Hematopoietic multipotent progenitor cell treated with erythropoietin and hydrocortisone succinate and interleukin-3 and kit ligand, for 6 days (in vitro differentiated cells): Measurements from ENCODE around the gene MGLL.

ENCODE experiments used
- DNase-seq: peaks from one replicate; pipeline ENCODE4 v3.0.0-alpha.2; 2015

Gene MGLL

GRCh38 chr3:127787071-127787490 lies 35.2 kb downstream of the MGLL start:
- DNase-seq: no peak

DNA sequence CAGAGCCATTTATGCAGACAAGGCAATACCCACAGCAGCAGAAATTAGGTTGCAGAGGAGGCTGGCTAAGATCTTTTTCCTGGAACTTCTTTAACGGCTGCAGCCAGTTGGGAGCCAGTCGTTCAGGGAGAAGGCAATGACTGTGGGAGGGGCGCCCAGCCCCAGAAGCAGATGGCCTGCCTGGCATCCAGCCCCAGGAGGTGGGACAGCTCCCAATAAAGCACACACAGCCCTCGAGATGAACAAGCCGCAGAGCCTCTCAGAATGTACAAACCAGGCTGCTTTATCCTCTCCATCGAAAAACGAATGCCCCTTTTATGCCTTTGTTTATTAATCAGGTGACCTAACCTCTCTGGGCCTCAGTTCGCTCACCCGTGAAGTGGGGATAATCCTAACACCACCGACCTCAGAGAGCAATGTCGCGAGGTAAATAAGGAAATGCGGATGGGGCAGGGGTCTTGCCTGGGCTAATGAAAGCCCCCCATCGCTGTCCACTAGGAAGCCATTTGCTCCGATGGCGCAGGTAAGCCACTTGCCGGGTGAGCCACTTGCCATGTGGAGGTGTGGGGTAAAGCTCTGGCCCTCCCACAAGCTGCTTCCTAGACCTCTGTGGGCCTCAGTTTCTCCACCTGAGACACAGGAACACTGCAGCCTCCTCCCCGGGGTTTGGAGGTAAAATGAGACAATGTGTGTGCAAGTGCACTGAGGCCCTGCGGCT lies 35.8 kb downstream of the MGLL start:
- DNase-seq: peak; percentile 54

- no peak for DNase-seq
Measured at GRCh38 chr3:127785711-127786265, 36.5 kb downstream of the MGLL start.

DNA sequence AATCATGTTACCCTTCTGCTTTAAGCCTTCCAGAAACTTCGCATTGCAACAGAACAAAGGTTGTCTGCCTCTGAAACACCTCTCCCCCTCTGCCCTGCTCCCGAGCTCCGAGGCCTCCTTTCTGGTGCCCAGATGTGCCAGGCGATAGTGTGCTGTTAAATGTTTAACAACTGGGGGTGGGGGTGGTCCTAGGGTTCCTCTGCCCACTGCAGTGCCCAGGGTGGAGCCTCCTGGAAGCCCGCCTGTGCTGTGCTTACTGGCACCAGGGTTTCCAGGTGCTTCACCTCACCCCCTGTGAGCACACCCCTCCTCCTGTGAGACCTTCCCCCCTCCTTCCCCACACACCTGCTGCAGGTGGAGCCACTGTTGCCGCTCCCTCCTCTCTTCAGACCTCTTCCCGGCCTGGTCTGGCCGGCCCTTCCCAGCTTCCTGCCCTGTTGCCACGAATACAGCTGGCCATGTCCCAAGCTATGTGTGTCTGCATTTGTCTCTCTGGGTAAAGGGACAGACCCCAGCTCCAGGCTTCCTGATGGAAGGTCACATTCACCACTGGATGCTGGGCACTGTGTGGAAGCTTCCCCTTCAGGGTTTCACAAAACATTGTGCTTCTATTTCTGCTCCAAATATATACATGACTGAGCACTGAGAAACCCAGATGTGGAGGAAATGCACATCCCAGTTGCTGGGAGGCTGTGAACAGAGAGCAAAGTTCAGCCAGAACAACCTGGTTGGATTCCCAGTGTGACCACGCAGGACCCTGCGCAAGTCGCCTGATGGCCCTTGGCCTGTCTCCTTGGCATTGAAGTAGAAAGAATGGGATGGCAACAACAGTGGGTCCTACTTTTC lies 37.2 kb downstream of the MGLL start:
- no peak for DNase-seq

GRCh38 chr3:127784283-127784682 lies 38.0 kb downstream of the MGLL start:
- no peak for DNase-seq

DNA sequence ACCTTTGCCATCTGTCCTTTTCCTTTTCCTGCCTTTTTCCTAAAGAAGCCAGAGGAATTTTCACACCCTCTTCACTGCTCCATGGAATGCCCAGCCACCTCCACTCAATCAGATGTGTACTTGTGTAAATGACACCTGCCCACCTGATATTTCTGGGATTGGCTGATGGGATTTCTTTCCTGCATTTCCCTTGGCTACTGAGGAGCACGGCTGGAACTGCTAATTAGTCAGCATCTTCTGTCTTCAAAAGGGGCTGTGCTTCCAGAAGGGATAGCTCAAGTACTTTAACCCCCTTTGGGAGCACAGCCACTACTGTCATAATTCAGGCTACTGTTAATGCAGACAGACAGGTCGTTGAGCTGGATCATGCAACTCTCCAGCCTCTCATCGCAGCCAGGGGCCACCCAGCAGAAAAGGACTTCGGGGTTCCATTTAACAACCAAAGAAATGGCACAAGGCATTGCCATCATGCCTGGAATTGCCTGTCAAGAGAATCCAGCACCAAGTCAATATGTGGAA lies 38.6 kb downstream of the MGLL start:
- DNase-seq: no peak

GRCh38 chr3:127783166-127783565 lies 39.1 kb downstream of the MGLL start:
- DNase-seq: no peak

DNA sequence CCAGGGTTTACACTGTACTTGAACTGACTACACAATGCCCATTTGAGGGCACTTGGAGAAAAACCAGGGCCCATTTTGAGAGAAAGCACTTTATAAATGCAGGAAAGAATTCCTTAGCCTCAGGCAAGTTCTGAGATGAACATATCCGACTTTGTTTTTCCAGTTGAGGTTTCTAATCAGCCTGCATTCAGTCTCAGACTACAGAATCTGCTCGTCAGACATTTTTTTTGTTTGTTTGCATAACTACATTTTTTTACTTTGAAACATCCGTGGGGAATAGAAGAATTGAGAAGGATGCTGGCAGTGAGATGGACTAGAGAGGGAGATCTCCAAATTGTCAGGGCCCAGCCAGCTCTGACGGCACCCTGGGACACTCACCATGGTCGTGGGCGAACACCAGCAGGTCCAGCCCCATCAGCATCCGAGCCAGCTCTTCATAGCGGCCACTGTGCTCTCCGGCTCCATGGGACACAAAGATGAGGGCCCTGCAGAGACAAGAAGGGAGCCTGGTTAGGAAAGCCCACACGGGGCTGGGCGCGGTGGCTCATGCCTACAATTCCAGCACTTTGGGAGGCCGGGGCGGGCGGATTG lies 40.8 kb downstream of the MGLL start:
- DNase-seq: no peak

DNA sequence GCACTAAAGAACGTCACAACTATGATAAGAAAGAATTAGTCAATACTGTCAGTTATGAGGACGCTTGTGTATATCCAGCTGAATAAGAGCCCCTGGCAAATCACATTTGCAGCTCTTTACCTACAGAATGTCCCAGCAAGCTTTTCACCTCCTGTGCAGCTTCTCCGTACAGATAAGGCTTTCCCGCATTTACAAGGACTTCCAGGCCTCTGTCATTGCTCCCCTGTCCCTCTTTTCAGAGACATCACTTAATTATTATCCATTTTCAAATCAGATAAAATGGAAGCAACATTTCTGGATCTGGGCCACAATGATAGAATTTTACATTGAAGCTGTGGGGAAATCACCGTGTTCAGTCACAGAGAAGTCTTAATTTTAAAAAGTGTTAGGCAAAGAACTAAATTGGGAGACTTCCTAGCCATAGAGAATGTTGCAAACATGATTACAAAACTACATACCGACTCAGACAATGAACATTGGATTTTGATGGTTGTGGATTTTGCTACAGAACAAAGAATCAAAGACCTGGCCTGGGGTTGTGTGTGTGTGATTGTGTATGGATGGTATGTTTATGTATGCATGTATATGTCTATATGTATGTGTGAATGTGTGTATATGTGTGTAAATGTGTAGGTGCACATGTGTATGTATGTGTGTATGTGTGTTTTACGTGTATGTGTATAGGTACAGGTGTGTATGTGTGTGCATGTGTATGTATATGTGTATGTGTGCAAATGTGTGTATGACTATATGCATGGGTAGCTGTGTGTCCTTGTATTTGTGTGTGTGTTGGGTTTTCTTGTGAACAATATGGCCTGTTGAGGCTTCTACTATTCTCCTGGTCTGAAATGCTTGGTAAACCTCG lies 41.5 kb downstream of the MGLL start:
- no peak for DNase-seq

- DNase-seq: no peak
Measured at GRCh38 chr3:127779747-127780146, 42.6 kb downstream of the MGLL start.

DNA sequence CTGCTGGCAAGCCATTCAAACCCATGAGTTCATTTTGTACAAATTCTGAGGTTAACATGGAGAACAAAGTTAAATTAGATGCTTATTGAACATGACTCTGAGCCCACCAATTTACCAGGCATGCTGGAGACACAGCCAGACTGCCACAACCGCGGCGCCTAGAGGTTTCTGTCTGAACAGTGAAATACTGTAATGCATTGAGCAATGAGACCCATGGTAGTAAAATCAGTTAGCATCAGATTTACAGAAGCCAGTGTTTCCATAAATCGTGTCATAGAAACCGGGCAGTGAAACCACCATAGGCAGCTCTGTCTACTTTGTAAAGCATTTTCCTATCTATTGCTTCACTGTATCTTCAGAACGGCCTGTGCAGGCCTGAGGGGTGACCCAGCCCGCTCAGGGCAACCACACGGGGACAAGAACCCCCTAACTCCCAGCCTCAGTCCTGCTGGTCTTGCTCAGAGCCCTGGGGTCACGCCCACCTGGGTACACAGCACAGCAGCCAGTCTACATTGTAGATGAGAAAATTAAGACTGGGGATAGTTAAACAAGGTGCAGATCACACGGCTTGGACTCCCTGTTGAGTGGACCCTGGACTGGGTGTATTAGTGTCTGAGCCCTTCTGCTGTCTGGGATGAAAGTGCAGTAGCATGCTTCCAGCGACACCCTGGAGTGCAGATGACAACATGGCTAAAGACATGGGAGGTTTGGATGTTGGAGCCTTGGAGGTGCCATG lies 44.2 kb downstream of the MGLL start:
- DNase-seq: no peak

DNA sequence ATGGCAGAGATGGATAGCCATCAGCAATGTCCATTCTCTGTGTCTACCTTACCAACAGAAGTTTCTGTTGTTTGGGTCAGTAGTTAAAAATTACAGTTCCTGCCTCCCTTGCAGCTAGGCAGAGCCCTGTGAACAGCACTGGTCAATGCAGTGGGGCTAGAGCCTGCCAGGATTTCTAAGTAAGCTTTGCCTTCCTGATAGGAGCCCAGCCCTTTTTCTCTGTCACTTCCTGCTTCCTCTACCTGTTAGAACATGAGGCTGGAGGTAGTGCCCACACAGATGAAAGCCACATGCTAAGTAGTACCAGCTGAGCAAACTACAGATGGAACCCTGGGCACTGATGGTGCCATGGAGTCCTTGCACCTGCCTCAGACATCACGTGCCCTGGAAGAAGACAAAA lies 45.0 kb downstream of the MGLL start:
- no peak for DNase-seq

DNA sequence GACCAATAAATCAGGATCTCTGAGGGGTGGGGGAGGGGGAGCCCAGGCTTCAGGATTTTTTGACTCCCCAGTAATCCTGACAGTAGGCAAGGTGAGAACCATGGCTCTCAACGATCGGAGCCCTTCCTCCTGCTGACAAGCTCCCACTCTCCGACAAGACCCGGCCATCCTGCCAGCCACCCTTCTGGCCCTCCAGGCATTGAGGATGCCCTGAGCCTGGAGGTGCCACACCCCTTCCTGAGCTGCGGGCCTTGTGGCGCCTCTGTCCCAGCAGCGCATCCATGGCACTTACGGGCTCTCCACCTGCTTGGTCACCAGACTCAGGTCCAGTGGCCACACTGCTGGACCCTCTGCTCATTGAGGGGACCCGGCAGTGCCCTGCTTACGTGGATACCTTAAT lies 46.0 kb downstream of the MGLL start:
- DNase-seq: no peak

DNA sequence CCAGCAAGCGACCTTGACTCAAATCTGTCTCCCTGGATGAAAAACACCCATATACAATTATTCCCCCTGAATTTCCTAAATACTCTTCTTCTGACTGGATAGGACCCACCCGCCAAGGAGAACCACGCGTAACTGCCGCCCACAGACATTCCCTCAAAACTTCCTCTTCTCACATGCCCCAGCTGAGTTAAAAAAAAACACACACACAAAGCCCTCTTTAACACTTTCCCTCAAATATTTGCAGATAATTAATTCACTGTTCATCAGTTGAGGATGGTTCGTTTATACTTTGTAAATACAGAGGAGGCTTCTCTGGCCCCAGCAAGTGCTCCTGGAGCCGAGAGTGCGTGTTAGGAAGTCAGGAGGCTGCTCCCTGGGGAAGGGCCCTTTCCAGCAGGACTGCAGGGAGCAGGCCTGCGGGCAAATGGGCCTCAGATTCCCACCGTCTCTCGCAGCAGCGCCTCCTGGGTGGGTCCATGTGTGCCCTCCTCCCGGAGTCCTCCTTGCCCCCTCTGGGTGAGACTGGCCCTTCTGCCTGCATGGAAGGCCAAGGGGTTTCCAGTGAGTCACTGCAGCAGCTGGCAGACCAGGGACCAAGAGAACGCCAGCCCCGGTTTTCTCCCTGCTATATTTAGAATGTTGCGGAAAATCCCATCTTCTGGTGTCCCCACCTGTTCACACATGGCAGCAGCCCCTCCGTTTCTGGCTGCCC lies 46.8 kb downstream of the MGLL start:
- no peak for DNase-seq

GRCh38 chr3:127774647-127775046 lies 47.7 kb downstream of the MGLL start:
- DNase-seq: no peak

DNA sequence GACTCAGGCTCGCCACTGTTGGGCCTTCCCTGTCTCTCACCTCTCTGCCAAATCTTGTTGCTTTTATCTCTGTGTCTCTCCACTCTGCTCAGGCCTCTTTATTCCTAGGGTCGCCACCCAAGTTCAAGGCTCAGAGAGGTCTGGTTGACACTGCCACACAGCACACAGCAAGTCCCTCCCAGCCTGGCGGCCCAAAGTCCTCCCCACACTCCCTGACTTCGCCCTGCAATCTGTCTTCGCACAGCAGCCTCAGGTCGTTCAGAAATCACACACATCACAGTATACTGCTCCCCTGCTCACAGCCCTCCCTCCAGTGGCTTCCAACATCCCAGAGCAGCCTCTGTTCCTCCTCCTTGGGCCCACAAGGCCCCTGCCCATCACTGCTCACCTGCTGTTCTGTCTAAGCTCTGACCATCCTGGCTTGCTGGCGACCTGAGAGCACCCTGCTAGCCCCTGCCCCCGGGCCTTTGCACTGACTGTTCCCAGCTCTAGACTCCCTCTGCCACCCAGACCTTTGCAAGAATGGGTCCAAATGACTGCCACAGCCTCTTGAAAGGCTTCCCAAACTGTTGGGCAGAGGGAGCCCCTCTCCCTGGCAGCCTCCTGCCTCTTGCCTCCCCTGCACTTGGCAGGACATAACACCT lies 48.4 kb downstream of the MGLL start:
- DNase-seq: no peak

- DNase-seq: no peak
Measured at GRCh38 chr3:127772827-127773751, 49.2 kb downstream of the MGLL start.

DNA sequence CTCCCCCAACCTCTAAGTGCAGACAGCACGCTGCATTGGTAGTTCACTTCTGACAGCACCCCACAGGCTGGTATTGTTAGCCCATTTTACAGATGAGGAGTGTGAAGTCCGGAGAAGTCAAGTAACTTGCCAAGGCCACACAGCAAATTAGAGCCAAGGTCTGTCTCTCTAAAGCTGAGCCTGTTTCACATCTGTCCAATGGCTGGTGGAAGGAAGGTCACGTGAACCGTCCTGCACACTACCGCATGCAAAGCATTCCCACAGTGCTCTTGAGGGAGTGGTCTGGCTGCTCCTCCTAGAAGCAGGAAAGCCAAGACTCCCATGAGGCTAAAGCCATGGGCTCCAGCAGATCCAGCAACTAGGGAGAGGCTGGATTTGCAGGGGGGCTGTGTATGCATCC lies 50.0 kb downstream of the MGLL start:
- DNase-seq: no peak

- no peak for DNase-seq
Measured at GRCh38 chr3:127771746-127772145, 50.6 kb downstream of the MGLL start.
